Tibial nerve (tissue), 4 donors: ENCODE data around the gene TEF.

ENCODE experiments used
- CTCF ChIP-seq, 5 experiments: fragments of 200-600 bp in 3 of 5; fragments of 450-650 bp in 2 of 5; sonication (generic) in 3 of 5; IDR thresholded peaks; one replicate each; pipeline ENCODE4 v1.5.1; 2016 to 2019; ENCODE audit warnings: antibody characterized with exemption in 5 of 5, mild to moderate bottlenecking in 3 of 5, moderate library complexity in 2 of 5
- EP300 ChIP-seq, 2 donors: sonication (generic); formaldehyde crosslinking; IDR thresholded peaks; one replicate each; pipeline ENCODE4 v1.6.1; 2017; ENCODE audit warnings: antibody characterized with exemption in 2 of 2, mild to moderate bottlenecking in 1 of 2
- POLR2A ChIP-seq, 2 donors: fragments of 450-650 bp; IDR thresholded peaks; one replicate each; pipeline ENCODE4 v1.6.1; 2017; ENCODE audit warnings: antibody characterized with exemption in 2 of 2, mild to moderate bottlenecking in 2 of 2, moderate library complexity in 2 of 2

GRCh38 chr22:41437198-41437597, 55.5 kb downstream of the TEF start:
- TF ChIP-seq CTCF (IDR thresholded peaks at IDR 0.05) (no peak), EP300 (IDR thresholded peaks at IDR 0.05) (no peak), POLR2A (IDR thresholded peaks at IDR 0.05) (no peak)
